Natural killer cell (primary cell): ENCODE data around the gene TPM1. TPM values are rescaled to one million over a fixed set of nuclear protein-coding genes. Genes with fewer than 3 reads are reported as not detected.

Experiments
- ATAC-seq, 3 donors: fragments of 150-1000 bp in 2 of 3; fragments of 200-7000 bp in 1 of 3; cut with Tn5 transposase; 1 replicate in 1 of 3; 2 replicates in 2 of 3; pipeline ENCODE4 v1.10.0; 2021; ENCODE audit warnings: mild to moderate bottlenecking in 2 of 3, moderate library complexity in 2 of 3
- DNase-seq, 2 donors: peaks; one replicate each; pipeline versions ENCODE4 v3.0.0 to v3.0.0-alpha.2; 2013 to 2021; ENCODE audit warnings: mixed read lengths in 1 of 2
- H3K27ac ChIP-seq: one replicate; pipeline ENCODE4 v1.5.1; 2013; ENCODE audit warnings: mild to moderate bottlenecking, low read length
- H3K27me3 ChIP-seq: one replicate; pipeline ENCODE4 v1.6.1; 2013; ENCODE audit warnings: low read length; ENCODE audit not compliant: control insufficient read depth, insufficient read depth
- H3K36me3 ChIP-seq: one replicate; pipeline ENCODE4 v1.6.1; 2013; ENCODE audit warnings: low read length; ENCODE audit not compliant: control insufficient read depth, insufficient read depth
- H3K4me1 ChIP-seq: one replicate; pipeline ENCODE4 v1.6.1; 2013; ENCODE audit warnings: low read length; ENCODE audit not compliant: control insufficient read depth, insufficient read depth
- H3K4me3 ChIP-seq: one replicate; pipeline ENCODE4 v1.5.1; 2013; ENCODE audit warnings: low read length
- H3K9me3 ChIP-seq: one replicate; pipeline ENCODE4 v1.6.1; 2013; ENCODE audit warnings: low read length; ENCODE audit not compliant: control insufficient read depth, insufficient read depth
- H3K27ac Mint-ChIP-seq, 2 donors: one replicate each; pipeline ENCODE4 v1.8.0; 2022; ENCODE audit warnings: mild to moderate bottlenecking in 2 of 2, mixed read lengths in 2 of 2, moderate library complexity in 1 of 2
- H3K27me3 Mint-ChIP-seq, 2 donors: one replicate each; pipeline ENCODE4 v1.8.0; 2022; ENCODE audit warnings: low read depth in 2 of 2, mixed read lengths in 2 of 2
- H3K36me3 Mint-ChIP-seq: one replicate; pipeline ENCODE4 v1.8.0; 2022; ENCODE audit warnings: mixed read lengths
- H3K4me1 Mint-ChIP-seq, 2 donors: one replicate each; pipeline ENCODE4 v1.8.0; 2022; ENCODE audit warnings: mixed read lengths in 2 of 2
- H3K4me3 Mint-ChIP-seq: one replicate; pipeline ENCODE4 v1.8.0; 2022; ENCODE audit warnings: mild to moderate bottlenecking, moderate library complexity, mixed read lengths
- H3K9me3 Mint-ChIP-seq, 2 donors: one replicate each; pipeline ENCODE4 v1.8.0; 2022; ENCODE audit warnings: mixed read lengths in 2 of 2
- WGBS: methylation state at CpG from one replicate; pipeline ENCODE4 v1.1.7; 2013; ENCODE audit warnings: missing lambda C conversion rate; ENCODE audit not compliant: insufficient coverage; 5-methylcytosine and 5-hydroxymethylcytosine counted together
- intact Hi-C: fragments of 100-400 bp; cut with micrococcal nuclease; formaldehyde crosslinking; loops from one replicate; pipeline ENCODE4 v1.14.2; 2022
- total RNA-seq, 4 donors: library from RNA; stranded (reverse); fragments of 120-200 nt in 1 of 4; gene quantifications; one replicate each; pipeline versions ENCODE4 v1.2.3 to v1.2.4, GENCODE V29; 2013 to 2022
- TF ChIP-seq, protein P1 (sequence below): fragments of 200-600 bp; IDR thresholded peaks from one replicate; pipeline ENCODE4 v1.8.0; 2022; ENCODE audit warnings: antibody characterized with exemption

TPM1 gene
- total RNA-seq, 3 donors from 2014 or later (not counting 1 experiment from before 2014, with no cell fraction given), result 21.5 to 33.0 (median 25.6) TPM

DNA sequence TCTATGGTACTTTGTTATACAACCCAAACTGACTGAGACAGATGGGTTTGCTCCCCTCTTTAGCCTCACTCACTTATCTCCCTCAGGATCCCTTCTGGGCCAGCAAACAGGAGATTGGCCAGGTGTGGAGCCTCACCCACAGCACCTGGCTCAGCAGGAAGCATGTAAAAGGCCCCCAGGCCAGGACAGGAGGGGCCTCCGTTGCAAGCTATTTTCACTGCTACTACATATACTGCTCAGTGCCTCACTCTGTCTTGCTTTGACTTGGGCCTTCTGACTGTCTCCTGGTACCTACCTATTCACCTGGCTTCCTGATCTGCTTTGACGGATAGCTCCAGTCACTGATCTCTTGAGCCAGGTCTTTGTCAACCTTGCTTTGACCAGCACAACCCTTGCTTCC lies 20.4 kb upstream of the TPM1 start:
- Histone ChIP-seq H3K9me3 (no peaks in the 10 kb centered on the region), H3K4me1 (no peaks in the 10 kb centered on the region), H3K27ac (no peak overlapping the region), H3K4me3 (no peak overlapping the region), H3K36me3 (no peaks in the 10 kb centered on the region), H3K27me3 (no peaks in the 10 kb centered on the region)
- TF ChIP-seq, protein P1, sequence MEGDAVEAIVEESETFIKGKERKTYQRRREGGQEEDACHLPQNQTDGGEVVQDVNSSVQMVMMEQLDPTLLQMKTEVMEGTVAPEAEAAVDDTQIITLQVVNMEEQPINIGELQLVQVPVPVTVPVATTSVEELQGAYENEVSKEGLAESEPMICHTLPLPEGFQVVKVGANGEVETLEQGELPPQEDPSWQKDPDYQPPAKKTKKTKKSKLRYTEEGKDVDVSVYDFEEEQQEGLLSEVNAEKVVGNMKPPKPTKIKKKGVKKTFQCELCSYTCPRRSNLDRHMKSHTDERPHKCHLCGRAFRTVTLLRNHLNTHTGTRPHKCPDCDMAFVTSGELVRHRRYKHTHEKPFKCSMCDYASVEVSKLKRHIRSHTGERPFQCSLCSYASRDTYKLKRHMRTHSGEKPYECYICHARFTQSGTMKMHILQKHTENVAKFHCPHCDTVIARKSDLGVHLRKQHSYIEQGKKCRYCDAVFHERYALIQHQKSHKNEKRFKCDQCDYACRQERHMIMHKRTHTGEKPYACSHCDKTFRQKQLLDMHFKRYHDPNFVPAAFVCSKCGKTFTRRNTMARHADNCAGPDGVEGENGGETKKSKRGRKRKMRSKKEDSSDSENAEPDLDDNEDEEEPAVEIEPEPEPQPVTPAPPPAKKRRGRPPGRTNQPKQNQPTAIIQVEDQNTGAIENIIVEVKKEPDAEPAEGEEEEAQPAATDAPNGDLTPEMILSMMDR, result no peak
- Mint-ChIP-seq H3K36me3 (no peaks in the 10 kb centered on the region), H3K27me3 (peaks cover 0 to 5% of the 10 kb centered on the region in 2 donors), H3K4me3 (no peak overlapping the region), H3K27ac (no peak overlapping the region), H3K4me1 (no peaks in the 10 kb centered on the region), H3K9me3 (no peaks in the 10 kb centered on the region)
- DNase-seq, result no peak
- no peak for ATAC-seq
- intact Hi-C loops, result no loop called here
- 86% methylated on average over 2 of the region's 2 CpGs for WGBS

DNA sequence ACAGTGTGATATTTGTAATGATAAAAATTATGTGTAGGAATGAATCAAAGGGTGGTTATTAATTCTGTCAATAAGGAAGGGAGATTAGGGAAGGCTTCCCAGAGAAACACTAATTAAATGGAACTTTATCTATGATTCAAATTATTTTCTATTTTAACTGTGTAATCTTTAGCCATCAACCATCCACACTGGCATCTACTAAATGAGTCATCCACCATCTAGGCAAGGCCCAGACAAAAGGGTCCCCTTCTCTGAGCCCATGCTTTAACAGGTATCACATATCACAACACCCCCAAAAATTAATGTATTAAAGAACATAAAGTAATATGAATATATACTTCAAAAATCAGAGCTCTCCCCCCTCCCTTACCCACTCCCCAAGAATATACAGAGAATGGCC lies 19.9 kb upstream of the TPM1 start:
- no peak overlapping the region for H3K4me3 Mint-ChIP-seq
- Histone ChIP-seq H3K27ac (no peak overlapping the region), H3K4me1 (no peaks in the 10 kb centered on the region), H3K4me3 (no peak overlapping the region), H3K36me3 (no peaks in the 10 kb centered on the region), H3K9me3 (no peaks in the 10 kb centered on the region), H3K27me3 (no peaks in the 10 kb centered on the region)
- TF ChIP-seq, protein P1, result no peak
- H3K27ac Mint-ChIP-seq, result no peak overlapping the region
- no peaks in the 10 kb centered on the region for H3K4me1 Mint-ChIP-seq
- no peak for DNase-seq
- intact Hi-C loops, result no loop called here
- H3K9me3 Mint-ChIP-seq, result no peaks in the 10 kb centered on the region
- no peak for ATAC-seq
- H3K27me3 Mint-ChIP-seq, result peaks cover 0 to 5% of the 10 kb centered on the region in 2 donors
- H3K36me3 Mint-ChIP-seq, result no peaks in the 10 kb centered on the region

DNA sequence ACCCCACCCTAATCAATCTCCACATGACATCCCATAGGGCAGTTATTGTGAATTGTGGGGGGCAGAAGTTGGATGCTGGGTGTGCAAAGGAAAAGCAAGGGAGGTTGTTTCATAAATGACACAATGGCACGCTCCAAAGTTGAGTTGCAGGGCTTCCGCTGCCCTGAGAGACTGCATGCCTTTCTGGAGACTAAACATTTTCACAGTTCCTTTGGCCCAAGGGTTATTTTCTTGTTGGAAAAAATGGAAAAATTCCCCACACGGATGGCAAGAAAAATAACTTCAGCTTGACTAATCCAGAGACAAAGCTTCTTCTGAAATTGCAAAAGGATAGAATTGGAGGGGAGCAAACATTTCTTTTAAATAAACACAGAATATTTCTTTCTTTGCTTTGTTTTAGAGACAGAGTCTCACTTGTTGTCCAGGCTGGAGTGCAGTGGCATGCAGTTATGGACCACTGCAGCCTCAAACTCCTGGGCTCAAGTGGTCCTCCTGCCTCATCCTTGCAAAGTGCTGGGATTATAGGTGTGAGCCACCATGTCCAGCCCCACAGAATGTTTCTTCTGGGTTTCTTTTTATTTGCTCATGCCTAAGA lies 19.1 kb upstream of the TPM1 start:
- no peaks in the 10 kb centered on the region for H3K9me3 Mint-ChIP-seq
- Histone ChIP-seq H3K4me3 (no peak overlapping the region), H3K9me3 (no peaks in the 10 kb centered on the region), H3K27me3 (no peaks in the 10 kb centered on the region), H3K36me3 (no peaks in the 10 kb centered on the region), H3K4me1 (no peaks in the 10 kb centered on the region), H3K27ac (no peak overlapping the region)
- TF ChIP-seq, protein P1, result no peak
- DNase-seq, result no peak
- no peaks in the 10 kb centered on the region for H3K36me3 Mint-ChIP-seq
- 83% methylated on average over 3 of the region's 3 CpGs for WGBS
- H3K4me1 Mint-ChIP-seq, result no peaks in the 10 kb centered on the region
- no peak for ATAC-seq
- peaks cover 2 to 7% of the 10 kb centered on the region in 2 donors for H3K27me3 Mint-ChIP-seq
- no peak overlapping the region for H3K4me3 Mint-ChIP-seq
- no peak overlapping the region for H3K27ac Mint-ChIP-seq
- intact Hi-C loops, result no loop called here

DNA sequence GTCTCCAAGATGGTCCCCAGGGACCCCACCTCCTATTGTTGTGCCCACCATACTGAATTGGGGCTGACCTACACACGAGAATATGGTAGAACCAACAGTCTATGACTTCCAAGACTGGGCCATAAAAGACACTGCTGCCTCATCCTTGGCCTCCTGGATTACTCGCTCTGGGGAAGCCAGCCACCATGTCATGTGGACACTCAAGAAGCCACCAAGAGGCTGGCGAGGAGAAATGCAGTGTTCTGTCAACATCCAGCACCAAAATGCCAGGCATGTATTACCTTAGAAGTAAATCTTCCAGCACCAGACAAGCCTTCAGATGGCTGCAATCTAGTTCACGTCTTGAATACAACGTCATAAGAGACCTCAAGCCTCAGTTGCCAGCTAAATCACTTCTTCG lies 17.1 kb upstream of the TPM1 start:
- 87% methylated on average over 4 of the region's 6 CpGs for WGBS
- Mint-ChIP-seq H3K36me3 (no peaks in the 10 kb centered on the region), H3K27me3 (peaks cover 21 to 23% of the 10 kb centered on the region in 2 donors), H3K4me1 (no peaks in the 10 kb centered on the region), H3K9me3 (no peaks in the 10 kb centered on the region), H3K4me3 (no peak overlapping the region), H3K27ac (no peak overlapping the region)
- intact Hi-C loops, result no loop called here
- no peak for DNase-seq
- no peaks in the 10 kb centered on the region for H3K4me1 ChIP-seq
- TF ChIP-seq, protein P1, result no peak
- ATAC-seq, result no peak
- no peak overlapping the region for H3K27ac ChIP-seq
- no peaks in the 10 kb centered on the region for H3K36me3 ChIP-seq
- H3K9me3 ChIP-seq, result no peaks in the 10 kb centered on the region
- no peak overlapping the region for H3K4me3 ChIP-seq
- H3K27me3 ChIP-seq, result peaks cover 1% of the 10 kb centered on the region
